Measurements from ENCODE around the gene DAD1. TPM values are rescaled to one million over a fixed set of nuclear protein-coding genes. Genes with fewer than 3 reads are reported as not detected.
"Not testable (repeated sequence)": the region's sequence is repeated elsewhere in the genome, so short reads cannot be mapped to it uniquely, and the experiment has no call there.

DAD1 gene
- total RNA-seq, 1 donor from 2014 or later, result 122 TPM

GRCh38 chr14:22596354-22596879 lies 7.4 kb upstream of the DAD1 start:
- Mint-ChIP-seq H3K9me3 (ENCODE audit: unreplicated experiment) (no peaks in the 10 kb centered on the region), H3K27ac (ENCODE audit: unreplicated experiment) (no peak overlapping the region), H3K4me1 (ENCODE audit: low read depth, unreplicated experiment) (no peaks in the 10 kb centered on the region), H3K36me3 (ENCODE audit: unreplicated experiment) (no peaks in the 10 kb centered on the region), H3K4me3 (ENCODE audit: unreplicated experiment) (no peak overlapping the region), H3K27me3 (ENCODE audit: unreplicated experiment) (no peaks in the 10 kb centered on the region)
- no peak for DNase-seq
- no peak for TF ChIP-seq CTCF (IDR thresholded peaks at IDR 0.05; ENCODE audit: partially characterized antibody, unreplicated experiment)

- Mint-ChIP-seq H3K36me3 (ENCODE audit: unreplicated experiment) (no peaks in the 10 kb centered on the region), H3K4me3 (ENCODE audit: unreplicated experiment) (no peak overlapping the region), H3K4me1 (ENCODE audit: low read depth, unreplicated experiment) (no peaks in the 10 kb centered on the region), H3K27me3 (ENCODE audit: unreplicated experiment) (peaks cover 5% of the 10 kb centered on the region), H3K9me3 (ENCODE audit: unreplicated experiment) (peaks cover 1% of the 10 kb centered on the region), H3K27ac (ENCODE audit: unreplicated experiment) (no peak overlapping the region)
- DNase-seq, result no peak
- no peak for TF ChIP-seq CTCF (IDR thresholded peaks at IDR 0.05; ENCODE audit: partially characterized antibody, unreplicated experiment)
Measured at GRCh38 chr14:22594156-22594716, 5.2 kb upstream of the DAD1 start.

- Mint-ChIP-seq H3K4me3 (ENCODE audit: unreplicated experiment) (no peak overlapping the region), H3K9me3 (ENCODE audit: unreplicated experiment) (peaks cover 6% of the 10 kb centered on the region), H3K36me3 (ENCODE audit: unreplicated experiment) (no peaks in the 10 kb centered on the region), H3K27me3 (ENCODE audit: unreplicated experiment) (peaks cover 8% of the 10 kb centered on the region), H3K27ac (ENCODE audit: unreplicated experiment) (no peak overlapping the region), H3K4me1 (ENCODE audit: low read depth, unreplicated experiment) (no peaks in the 10 kb centered on the region)
- no peak for TF ChIP-seq CTCF (IDR thresholded peaks at IDR 0.05; ENCODE audit: partially characterized antibody, unreplicated experiment)
- no peak for DNase-seq
Measured at GRCh38 chr14:22593601-22594000, 4.6 kb upstream of the DAD1 start.

GRCh38 chr14:22593189-22593588 lies 4.2 kb upstream of the DAD1 start:
- Mint-ChIP-seq H3K4me1 (ENCODE audit: low read depth, unreplicated experiment) (peaks cover 1% of the 10 kb centered on the region), H3K27ac (ENCODE audit: unreplicated experiment) (no peak overlapping the region), H3K36me3 (ENCODE audit: unreplicated experiment) (no peaks in the 10 kb centered on the region), H3K27me3 (ENCODE audit: unreplicated experiment) (peaks cover 8% of the 10 kb centered on the region), H3K9me3 (ENCODE audit: unreplicated experiment) (peaks cover 6% of the 10 kb centered on the region), H3K4me3 (ENCODE audit: unreplicated experiment) (no peak overlapping the region)
- TF ChIP-seq CTCF (IDR thresholded peaks at IDR 0.05; ENCODE audit: partially characterized antibody, unreplicated experiment), result no peak
- DNase-seq, result no peak

- Mint-ChIP-seq H3K36me3 (ENCODE audit: unreplicated experiment) (no peaks in the 10 kb centered on the region), H3K9me3 (ENCODE audit: unreplicated experiment) (peaks cover 6% of the 10 kb centered on the region), H3K4me1 (ENCODE audit: low read depth, unreplicated experiment) (peaks cover 2% of the 10 kb centered on the region), H3K27ac (ENCODE audit: unreplicated experiment) (peak overlapping the region; percentile 98), H3K27me3 (ENCODE audit: unreplicated experiment) (peaks cover 8% of the 10 kb centered on the region), H3K4me3 (ENCODE audit: unreplicated experiment) (peak overlapping the region; percentile 94)
- TF ChIP-seq CTCF (IDR thresholded peaks at IDR 0.05; ENCODE audit: partially characterized antibody, unreplicated experiment), result no peak
- no peak for DNase-seq
Measured at GRCh38 chr14:22588526-22589095, 413 bp downstream of the DAD1 start.

- DNase-seq; H3K4me1 Mint-ChIP-seq (ENCODE audit: low read depth, unreplicated experiment); H3K9me3 Mint-ChIP-seq (ENCODE audit: unreplicated experiment); H3K27ac Mint-ChIP-seq (ENCODE audit: unreplicated experiment); H3K36me3 Mint-ChIP-seq (ENCODE audit: unreplicated experiment); H3K27me3 Mint-ChIP-seq (ENCODE audit: unreplicated experiment): not testable (repeated sequence)
- H3K4me3 Mint-ChIP-seq (ENCODE audit: unreplicated experiment), result peak overlapping the region; percentile 94
Measured at GRCh38 chr14:22587677-22588422, 1.2 kb downstream of the DAD1 start.

Data from glutamatergic neuron (in vitro differentiated cells).